Transverse colon (tissue), 4 donors: ENCODE data around the gene MAP4K4. TPM values are rescaled to one million over a fixed set of nuclear protein-coding genes. Genes with fewer than 3 reads are reported as not detected.

Experiments
- DNase-seq: peaks from one replicate; pipeline ENCODE4 v3.0.0-alpha.2; 2019
- H3K27ac ChIP-seq, 4 donors: fragments of 200-600 bp; sonication (generic); 2 replicates each; pipeline ENCODE4 v1.5.1; 2016 to 2018; ENCODE audit warnings: inconsistent platforms in 4 of 4
- H3K27me3 ChIP-seq: fragments of 200-600 bp; sonication (generic); 2 replicates; pipeline ENCODE4 v1.5.1; 2017; ENCODE audit warnings: inconsistent platforms
- H3K36me3 ChIP-seq, 4 donors: fragments of 200-600 bp; sonication (generic); 2 replicates each; pipeline ENCODE4 v1.5.1; 2017 to 2019; ENCODE audit warnings: inconsistent platforms in 4 of 4
- H3K4me1 ChIP-seq, 4 donors: fragments of 200-600 bp; sonication (generic); 2 replicates each; pipeline ENCODE4 v1.5.1; 2017 to 2020; ENCODE audit warnings: inconsistent platforms in 4 of 4
- H3K4me3 ChIP-seq, 4 donors: fragments of 200-600 bp; sonication (generic); 1 replicate in 1 of 4; 2 replicates in 3 of 4; pipeline versions ENCODE4 v1.5.1 to v1.6.1; 2017 to 2019; ENCODE audit warnings: inconsistent platforms in 4 of 4
- H3K9me3 ChIP-seq, 2 donors: fragments of 200-600 bp; sonication (generic); 2 replicates each; pipeline ENCODE4 v1.5.1; 2017 to 2019; ENCODE audit warnings: inconsistent platforms in 2 of 2
- EP300 ChIP-seq: sonication (generic); formaldehyde crosslinking; IDR thresholded peaks from one replicate; pipeline ENCODE4 v1.6.1; 2017; ENCODE audit warnings: antibody characterized with exemption, low read depth
- POLR2A ChIP-seq: fragments of 450-650 bp; IDR thresholded peaks from one replicate; pipeline ENCODE4 v1.6.1; 2016; ENCODE audit warnings: antibody characterized with exemption, mild to moderate bottlenecking, moderate library complexity
- POLR2AphosphoS5 ChIP-seq, 3 donors: sonication (generic); formaldehyde crosslinking; IDR thresholded peaks; one replicate each; pipeline ENCODE4 v1.6.1; 2016; ENCODE audit warnings: antibody characterized with exemption in 3 of 3
- WGBS, 2 donors: methylation state at CpG; one replicate each; pipeline ENCODE4 v1.1.5; 2018; ENCODE audit warnings: low coverage in 1 of 2; 5-methylcytosine and 5-hydroxymethylcytosine counted together
- in situ Hi-C, 4 donors: fragments of 200-750 bp; cut with MboI; loops; one replicate each; pipeline versions ENCODE4 v1.15.0 to v1.15.1; 2017; ENCODE audit warnings: low sequenced_read_pairs in 3 of 4, low pct_ligation_motif_present in 1 of 4, low pct_unique_long_range_greater_than_20kb in 1 of 4
- intact Hi-C: fragments of 100-400 bp; cut with DNase I; formaldehyde crosslinking; loops from one replicate; pipeline ENCODE4 v1.15.1; 2023; ENCODE audit warnings: low total_unique reads
- total RNA-seq, 4 donors: library from RNA; depleted of rRNA; stranded (reverse); fragments of >200 nt; gene quantifications; one replicate each; pipeline ENCODE4 v1.1.0, GENCODE V29; 2016
- TF ChIP-seq, protein P1 (sequence below), 5 experiments: fragments of 200-600 bp in 3 of 5; fragments of 450-650 bp in 2 of 5; sonication (generic) in 3 of 5; IDR thresholded peaks; 1 replicate in 2 of 5; 2 replicates in 3 of 5; pipeline ENCODE4 v1.5.1; 2016 to 2017; ENCODE audit warnings: antibody characterized with exemption in 5 of 5, inconsistent platforms in 3 of 5, mild to moderate bottlenecking in 2 of 5, moderate library complexity in 1 of 5

The MAP4K4 gene
- total RNA-seq, 4 donors from 2014 or later: 20.3 to 42.3 (median 29.6) TPM

DNA sequence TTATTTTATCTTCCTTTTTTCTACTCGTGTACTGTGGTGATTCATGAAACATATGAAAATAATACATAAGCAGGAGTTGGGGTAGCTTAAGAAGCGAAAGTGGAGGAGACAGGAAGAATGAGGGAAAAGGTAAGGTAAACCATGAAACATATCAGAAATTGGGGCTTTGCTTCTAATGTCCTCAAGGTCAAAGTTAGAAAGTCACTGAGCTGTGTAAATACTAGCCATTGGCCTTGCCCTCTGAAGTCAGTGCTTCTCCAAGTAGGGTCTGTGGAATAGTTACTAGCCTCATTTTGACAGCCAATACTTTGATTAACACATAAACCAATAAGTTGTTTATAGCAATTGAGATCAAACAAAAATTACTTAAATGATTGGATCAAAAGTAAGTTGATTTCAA lies 117.2 kb downstream of the MAP4K4 start:
- Histone ChIP-seq H3K27me3 (no peaks in the 10 kb centered on the region), H3K36me3 (no peaks in the 10 kb centered on the region), H3K9me3 (no peaks in the 10 kb centered on the region), H3K4me3 (no peak overlapping the region), H3K4me1 (peaks cover 12 to 34% (median 13%) of the 10 kb centered on the region in 4 donors), H3K27ac (no peak overlapping the region)
- 93 to 100% methylated on average over 2 of the region's 2 CpGs for WGBS, 2 donors
- in situ Hi-C loops (loop anchor here in 1 of 4 donors (25.0 kb wide), 1 partner anchor 127 kb away; the partner anchor contains the start of gene MAP4K4), intact Hi-C loops (no loop called here)
- no peak for DNase-seq
- TF ChIP-seq POLR2AphosphoS5 (IDR thresholded peaks at IDR 0.05): no peak
- no peak for TF ChIP-seq POLR2A
- TF ChIP-seq, protein P1, sequence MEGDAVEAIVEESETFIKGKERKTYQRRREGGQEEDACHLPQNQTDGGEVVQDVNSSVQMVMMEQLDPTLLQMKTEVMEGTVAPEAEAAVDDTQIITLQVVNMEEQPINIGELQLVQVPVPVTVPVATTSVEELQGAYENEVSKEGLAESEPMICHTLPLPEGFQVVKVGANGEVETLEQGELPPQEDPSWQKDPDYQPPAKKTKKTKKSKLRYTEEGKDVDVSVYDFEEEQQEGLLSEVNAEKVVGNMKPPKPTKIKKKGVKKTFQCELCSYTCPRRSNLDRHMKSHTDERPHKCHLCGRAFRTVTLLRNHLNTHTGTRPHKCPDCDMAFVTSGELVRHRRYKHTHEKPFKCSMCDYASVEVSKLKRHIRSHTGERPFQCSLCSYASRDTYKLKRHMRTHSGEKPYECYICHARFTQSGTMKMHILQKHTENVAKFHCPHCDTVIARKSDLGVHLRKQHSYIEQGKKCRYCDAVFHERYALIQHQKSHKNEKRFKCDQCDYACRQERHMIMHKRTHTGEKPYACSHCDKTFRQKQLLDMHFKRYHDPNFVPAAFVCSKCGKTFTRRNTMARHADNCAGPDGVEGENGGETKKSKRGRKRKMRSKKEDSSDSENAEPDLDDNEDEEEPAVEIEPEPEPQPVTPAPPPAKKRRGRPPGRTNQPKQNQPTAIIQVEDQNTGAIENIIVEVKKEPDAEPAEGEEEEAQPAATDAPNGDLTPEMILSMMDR (IDR thresholded peaks at IDR 0.05): no peak
- TF ChIP-seq EP300: no peak

DNA sequence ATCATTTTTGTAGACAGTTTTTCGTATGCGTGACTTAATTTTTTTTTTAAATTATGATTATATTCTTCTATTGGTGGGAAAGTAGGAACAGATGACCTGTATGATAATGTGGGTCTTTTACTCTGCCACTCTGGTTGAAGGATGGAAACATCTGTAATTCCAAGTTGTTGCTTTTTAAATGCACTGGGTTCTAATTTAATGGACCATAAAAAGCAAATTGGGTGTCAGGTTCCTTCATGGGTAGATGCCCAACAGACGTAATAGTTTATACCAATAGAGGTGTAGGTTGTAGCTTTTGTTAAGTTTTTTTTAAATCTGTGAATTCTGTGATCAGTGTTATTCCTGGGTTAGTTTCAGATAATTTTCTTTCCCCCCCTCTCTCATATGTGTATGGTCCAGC lies 117.6 kb downstream of the MAP4K4 start:
- H3K4me1 ChIP-seq: peaks cover 12 to 30% (median 13%) of the 10 kb centered on the region in 4 donors

DNA sequence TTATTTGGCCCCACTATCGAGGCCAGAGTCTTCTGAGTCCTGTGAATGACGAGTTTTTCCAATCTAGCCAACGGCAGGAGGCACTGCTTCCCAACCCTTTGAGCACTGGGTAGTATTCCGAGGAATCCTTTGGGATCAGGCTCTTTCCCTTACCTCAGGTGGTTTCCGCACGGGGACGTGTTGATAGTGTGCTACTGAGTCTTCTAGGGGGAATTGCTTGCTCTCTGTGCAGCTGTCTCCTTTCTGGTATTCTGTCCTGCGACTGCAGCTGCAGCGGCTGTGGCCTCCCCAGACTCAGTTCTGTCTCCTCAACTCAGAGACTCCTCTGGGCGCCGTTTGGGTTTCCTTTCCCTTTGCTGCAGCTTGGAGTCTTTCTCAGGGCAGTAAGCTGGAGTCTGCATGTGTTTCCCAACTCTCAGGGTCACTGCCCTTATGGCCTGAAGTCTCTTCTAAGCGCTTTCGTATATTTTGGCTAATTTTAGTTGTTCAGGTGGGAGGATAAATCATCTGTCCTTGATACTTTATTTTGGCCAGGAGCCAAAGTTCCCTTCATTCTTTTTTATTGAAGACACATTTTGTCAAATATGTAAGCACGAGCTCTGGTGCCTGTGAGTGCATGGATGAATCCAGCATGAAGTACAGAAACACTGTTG lies 118.4 kb downstream of the MAP4K4 start:
- Histone ChIP-seq H3K36me3 (no peaks in the 10 kb centered on the region), H3K9me3 (no peaks in the 10 kb centered on the region), H3K27me3 (no peaks in the 10 kb centered on the region), H3K4me3 (no peak overlapping the region), H3K4me1 (peaks cover 12 to 30% (median 13%) of the 10 kb centered on the region in 4 donors), H3K27ac (no peak overlapping the region)
- 75 to 86% methylated on average over 4 to 14 of the region's 14 CpGs for WGBS, 2 donors
- intact Hi-C loops: no loop called here
- no peak for DNase-seq
- in situ Hi-C loops: loop anchor here in 1 of 4 donors (25.0 kb wide), 1 partner anchor 129 kb away; the partner anchor contains the start of gene MAP4K4
- TF ChIP-seq, protein P1 (IDR thresholded peaks at IDR 0.05): no peak
- TF ChIP-seq POLR2AphosphoS5 (IDR thresholded peaks at IDR 0.05): no peak
- no peak for TF ChIP-seq POLR2A

More for the DNA sequence above, 117.6 kb downstream of the MAP4K4 start:
- in situ Hi-C loops (loop anchor here in 1 of 4 donors (25.0 kb wide), 1 partner anchor 128 kb away; the partner anchor contains the start of gene MAP4K4), intact Hi-C loops (no loop called here)
- Histone ChIP-seq H3K4me3 (no peak overlapping the region), H3K27me3 (no peaks in the 10 kb centered on the region), H3K9me3 (no peaks in the 10 kb centered on the region), H3K27ac (no peak overlapping the region), H3K36me3 (no peaks in the 10 kb centered on the region)
- no peak for DNase-seq
- 93 to 94% methylated on average over 3 of the region's 3 CpGs for WGBS, 2 donors
- TF ChIP-seq POLR2A (no peak), EP300 (no peak), POLR2AphosphoS5 (IDR thresholded peaks at IDR 0.05) (no peak)

DNA sequence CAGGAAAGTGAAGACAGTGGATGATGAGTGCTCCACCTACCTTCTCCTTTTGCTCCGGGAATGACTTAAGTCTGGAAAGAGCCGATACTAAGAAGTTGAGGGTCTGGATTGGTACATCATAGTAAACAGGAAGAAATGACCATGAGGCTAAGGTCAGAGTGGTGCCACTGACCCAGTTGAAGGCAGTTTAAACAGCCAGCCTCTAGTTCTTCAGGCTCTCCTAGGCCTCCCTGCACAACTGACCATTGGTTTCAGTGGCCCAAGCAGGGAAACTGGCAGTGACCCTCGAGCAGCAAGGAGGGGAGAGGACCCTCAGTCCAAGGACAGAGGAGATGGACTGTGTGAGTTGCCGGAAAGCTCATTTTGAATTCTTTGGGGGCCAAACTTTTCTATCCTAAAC lies 119.1 kb downstream of the MAP4K4 start:
- no peaks in the 10 kb centered on the region for H3K27me3 ChIP-seq
- no peak overlapping the region for H3K27ac ChIP-seq
- in situ Hi-C loops (loop anchor here in 1 of 4 donors (25.0 kb wide), 1 partner anchor 129 kb away; the partner anchor contains the start of gene MAP4K4), intact Hi-C loops (no loop called here)
- H3K4me1 ChIP-seq: peaks cover 12 to 30% (median 13%) of the 10 kb centered on the region in 4 donors
- no peak overlapping the region for H3K4me3 ChIP-seq
- DNase-seq: no peak
- WGBS, 2 donors: 87% methylated on average over 4 of the region's 4 CpGs
- H3K9me3 ChIP-seq: no peaks in the 10 kb centered on the region
- no peaks in the 10 kb centered on the region for H3K36me3 ChIP-seq
- TF ChIP-seq POLR2A (no peak), EP300 (no peak), POLR2AphosphoS5 (IDR thresholded peaks at IDR 0.05) (no peak)
- TF ChIP-seq, protein P1 (IDR thresholded peaks at IDR 0.05): no peak
